Hematopoietic multipotent progenitor cell (in vitro differentiated cells): ENCODE results near the gene GASK1A. TPM values are rescaled to one million over a fixed set of nuclear protein-coding genes. Genes with fewer than 3 reads are reported as not detected.

Experiments used
- DNase-seq, 3 donors: peaks; one replicate each; pipeline ENCODE4 v3.0.0-alpha.2; 2011 to 2015; ENCODE audit warnings: low read depth in 2 of 3, low spot score in 2 of 3
- total RNA-seq: library from RNA; depleted of rRNA; stranded (reverse); fragments of >200 nt; gene quantifications from one replicate; pipeline ENCODE4 v1.2.3, GENCODE V29; 2012

GASK1A gene
- total RNA-seq, 1 donor, result 1.6 TPM

DNA sequence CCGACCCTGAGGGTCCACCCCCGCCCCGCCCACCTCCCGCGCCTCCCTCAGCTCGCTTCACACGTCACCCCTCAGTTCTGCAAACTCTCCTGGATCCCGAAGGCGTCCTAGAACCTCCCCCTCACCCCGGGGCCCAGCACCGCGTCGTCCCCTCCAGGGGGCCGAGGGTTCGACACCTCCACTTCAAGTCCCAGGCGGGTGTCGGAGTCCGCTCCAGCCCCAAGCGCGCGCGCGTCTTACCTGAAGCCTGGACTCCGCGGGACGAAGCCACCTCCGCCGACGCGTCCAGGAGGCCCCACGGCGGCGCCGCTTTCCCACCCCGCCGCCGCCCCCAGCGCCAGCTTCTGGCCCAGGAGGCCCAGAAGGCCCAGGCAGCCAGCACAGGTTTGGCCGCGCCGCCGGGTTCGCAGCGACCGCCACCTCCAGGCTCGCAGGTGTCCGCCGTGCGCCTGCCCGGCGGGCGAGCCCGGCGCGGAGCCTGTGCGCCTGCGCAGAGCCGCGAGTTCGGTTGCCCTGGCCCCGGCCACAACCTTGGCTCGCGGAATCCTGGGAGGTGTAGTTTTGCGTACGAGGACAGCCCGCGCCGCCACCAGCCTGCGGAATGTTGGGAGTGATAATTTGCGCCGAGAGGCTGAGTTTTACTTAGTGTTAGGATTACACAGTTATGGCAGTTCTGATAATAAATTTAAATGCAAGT, 126.6 kb downstream of the GASK1A start, which contains the start of gene POMGNT2:
Gene POMGNT2, minus strand, starts transcription at position 484 of the 697 bp plus-strand sequence. CDS start 24,648 bp downstream, outside the sequence.
- DNase-seq, result peak; percentile 77 to 88 (median 87)

DNA sequence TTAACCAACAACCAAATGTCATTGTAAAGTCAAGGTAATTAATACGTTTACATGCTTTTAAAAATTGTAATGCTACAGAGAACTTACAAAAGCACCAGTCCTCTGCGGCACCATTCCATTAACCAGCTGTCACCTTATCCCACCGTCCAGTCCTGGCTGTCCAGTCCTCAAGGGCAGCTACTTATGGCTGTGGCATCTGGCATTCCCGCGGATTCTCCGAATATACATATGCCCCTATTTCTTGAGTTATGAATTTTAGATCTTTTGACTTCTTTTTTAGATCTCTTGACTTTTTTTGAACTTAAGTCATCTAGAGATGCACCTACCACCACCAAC, 127.2 kb downstream of the GASK1A start:
- no peak for DNase-seq

Other genes with a start within 250 kb of the GASK1A start
- gene CCDC13, start 206.1 kb upstream of the GASK1A start, total RNA-seq, result 1.1 TPM
- gene HIGD1A, start 174.8 kb upstream of the GASK1A start, total RNA-seq, result 16.7 TPM
- gene ACKR2, start 169.9 kb upstream of the GASK1A start, total RNA-seq, result 0.81 TPM
- gene CYP8B1, start 103.4 kb upstream of the GASK1A start, total RNA-seq, result not detected
- gene ZNF662, start 73.2 kb upstream of the GASK1A start, total RNA-seq, result 7.3 TPM
- gene POMGNT2, start 126.8 kb downstream of the GASK1A start, total RNA-seq, result 14.0 TPM